Heart left ventricle (tissue), 13 donors: ENCODE results near the gene MAP6D1.

ENCODE experiments used
- POLR2A ChIP-seq, 2 donors: fragments of 450-650 bp; IDR thresholded peaks; one replicate each; pipeline ENCODE4 v1.6.1; 2017; ENCODE audit warnings: antibody characterized with exemption in 2 of 2, mild to moderate bottlenecking in 2 of 2, moderate library complexity in 2 of 2
- TF ChIP-seq, protein P1 (sequence below), 12 donors: fragments of 200-600 bp; sonication (generic) in 4 of 12; IDR thresholded peaks; one replicate each; pipeline versions ENCODE4 v1.5.0 to v1.8.0; 2018 to 2022; ENCODE audit warnings: antibody characterized with exemption in 12 of 12, mild to moderate bottlenecking in 5 of 12
- donor health status: ischemic (EF 13 %, LVEDD 7.1; RV severe dilation, severe dysfunction).
- donor health status: DM: no; HTN: yes; CAD: no.
- donor health status: DM: no; HTN: no; CAD: no.
- donor health status: ischemic (EF 25% LVEDD 6.9; RV normal size, moderate dysfunction).
- donor health status: ischemic (EF 25% LVEDD 5.7; RV mildly dilated, moderate dysfunction).
- donor health status: ischemic (EF 35%, LVEDD 5.7; RV mildly dilated, moderate dysfunction).
- donor health status: nonischemic (EF 11% LVEDD 7.7; RV severe dilation, severe dysfunction).
- donor health status: DM: yes; HTN: yes; CAD: no.
- donor health status: PGD.
- donor health status: ischemic (EF 29% LVEDD 5.4; RV normal size, mild dysfunction).
- donor health status: nonischemic (EF 23%, LVEDD 6.1; RV moderate dilation, normal function).

DNA sequence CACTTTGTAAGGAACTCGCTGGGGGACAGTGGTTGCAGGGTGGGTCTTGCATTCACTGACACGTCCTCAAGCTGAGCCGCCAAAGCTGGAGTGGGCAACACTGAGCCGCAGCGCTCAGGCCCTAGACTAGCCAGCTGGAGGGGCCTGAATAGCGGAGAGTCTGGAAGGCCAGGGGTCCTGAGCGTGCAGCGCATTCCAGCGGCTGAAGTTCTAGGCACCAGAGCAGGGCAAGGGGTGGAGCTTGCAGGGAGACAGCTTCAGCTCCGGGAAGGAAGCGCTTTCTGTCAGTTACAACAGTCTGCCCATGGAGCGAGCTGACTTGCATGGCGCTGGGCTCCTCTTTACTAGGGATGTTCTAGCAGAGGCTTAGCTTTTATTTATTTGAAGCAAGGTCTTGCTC lies 2.7 kb downstream of the MAP6D1 start:
- no peak for TF ChIP-seq POLR2A (IDR thresholded peaks at IDR 0.05)
- TF ChIP-seq, protein P1, sequence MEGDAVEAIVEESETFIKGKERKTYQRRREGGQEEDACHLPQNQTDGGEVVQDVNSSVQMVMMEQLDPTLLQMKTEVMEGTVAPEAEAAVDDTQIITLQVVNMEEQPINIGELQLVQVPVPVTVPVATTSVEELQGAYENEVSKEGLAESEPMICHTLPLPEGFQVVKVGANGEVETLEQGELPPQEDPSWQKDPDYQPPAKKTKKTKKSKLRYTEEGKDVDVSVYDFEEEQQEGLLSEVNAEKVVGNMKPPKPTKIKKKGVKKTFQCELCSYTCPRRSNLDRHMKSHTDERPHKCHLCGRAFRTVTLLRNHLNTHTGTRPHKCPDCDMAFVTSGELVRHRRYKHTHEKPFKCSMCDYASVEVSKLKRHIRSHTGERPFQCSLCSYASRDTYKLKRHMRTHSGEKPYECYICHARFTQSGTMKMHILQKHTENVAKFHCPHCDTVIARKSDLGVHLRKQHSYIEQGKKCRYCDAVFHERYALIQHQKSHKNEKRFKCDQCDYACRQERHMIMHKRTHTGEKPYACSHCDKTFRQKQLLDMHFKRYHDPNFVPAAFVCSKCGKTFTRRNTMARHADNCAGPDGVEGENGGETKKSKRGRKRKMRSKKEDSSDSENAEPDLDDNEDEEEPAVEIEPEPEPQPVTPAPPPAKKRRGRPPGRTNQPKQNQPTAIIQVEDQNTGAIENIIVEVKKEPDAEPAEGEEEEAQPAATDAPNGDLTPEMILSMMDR (IDR thresholded peaks at IDR 0.05), result no peak
